Hematopoietic multipotent progenitor cell treated with erythropoietin and hydrocortisone succinate and interleukin-3 and kit ligand, for 4 days (in vitro differentiated cells): ENCODE measurements around the gene COL27A1.
"Not testable (repeated sequence)": the region's sequence is repeated elsewhere in the genome, so short reads cannot be mapped to it uniquely, and the experiment has no call there.

Experiments used
- DNase-seq: peaks from one replicate; pipeline ENCODE4 v3.0.0-alpha.2; 2015

The COL27A1 gene

DNA sequence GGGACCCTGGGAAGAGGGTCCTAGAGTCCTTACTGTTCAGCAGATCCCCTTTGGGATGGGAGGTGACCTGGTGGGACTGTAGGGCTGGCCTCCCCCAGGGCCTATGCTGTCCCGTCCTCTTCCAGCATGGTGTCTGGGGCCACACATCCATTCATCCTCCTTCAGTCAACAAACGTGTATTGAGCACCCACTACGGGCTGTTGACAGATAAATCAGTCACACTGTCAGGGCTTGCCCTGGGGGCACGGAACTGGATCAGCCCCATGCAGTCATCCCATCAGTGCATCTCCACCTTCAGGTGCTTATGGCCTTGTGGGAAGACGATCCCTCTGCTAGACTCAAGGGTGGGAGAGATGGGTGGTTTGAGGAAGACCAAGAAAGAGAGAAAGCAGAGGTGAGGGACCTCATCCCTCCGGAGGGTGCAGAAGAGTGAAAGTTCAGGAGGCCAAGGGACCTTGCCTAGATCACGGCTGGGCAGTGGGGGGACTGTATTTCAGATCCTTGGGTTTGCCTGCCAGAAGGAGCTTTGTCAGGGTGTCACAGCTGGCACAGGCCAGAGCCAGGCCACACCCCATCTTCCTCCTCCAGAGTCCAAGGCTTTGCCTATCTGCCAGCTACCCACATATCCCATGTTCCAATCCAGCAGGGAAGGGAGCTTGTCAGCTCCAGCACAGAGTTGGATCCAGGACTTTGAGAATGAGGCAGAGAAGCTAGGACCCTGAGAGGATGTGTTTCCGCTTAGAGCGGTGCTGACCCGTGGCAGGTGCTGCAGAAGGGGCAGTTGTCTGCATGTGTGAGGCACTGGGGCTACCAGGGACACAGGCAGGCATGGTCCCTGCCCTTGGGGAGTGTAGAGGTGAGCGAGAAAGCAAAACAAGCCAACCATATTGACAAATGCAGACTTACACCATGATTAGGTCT, 30.5 kb downstream of the COL27A1 start:
- no peak for DNase-seq

DNA sequence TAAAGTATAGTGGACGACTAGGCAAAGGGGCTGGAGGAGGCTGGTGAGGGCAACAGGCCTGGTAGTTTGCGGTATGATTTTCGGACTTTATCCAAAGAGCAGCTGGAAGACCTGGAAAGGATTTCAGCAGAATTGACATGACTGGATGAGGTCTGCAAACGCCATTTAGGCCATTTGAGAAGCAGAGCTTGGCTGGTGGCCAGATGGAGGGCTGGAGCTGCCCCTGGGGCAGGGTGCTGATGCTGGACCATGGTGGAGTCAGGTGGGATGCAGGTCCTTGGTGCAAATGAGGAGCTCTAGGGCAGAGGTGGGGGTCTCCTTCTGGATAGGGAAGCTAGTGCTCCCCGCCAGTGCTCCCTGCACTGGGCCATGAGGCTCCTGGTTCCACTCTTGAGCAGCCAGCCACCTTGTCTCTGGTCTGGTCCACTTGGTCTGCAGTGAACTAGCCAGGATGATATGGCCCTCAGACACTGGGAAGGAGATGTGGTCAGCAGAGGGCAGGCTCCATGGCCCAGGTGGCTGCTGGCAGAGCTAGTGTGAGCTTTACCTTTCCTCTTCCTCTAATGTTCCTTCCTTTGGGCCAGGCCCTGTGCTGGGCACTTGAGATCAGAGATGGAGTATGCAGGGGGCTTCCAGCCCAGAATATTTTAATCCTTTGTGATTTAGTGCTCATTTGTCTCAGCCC, 31.4 kb downstream of the COL27A1 start:
- DNase-seq, result no peak

DNA sequence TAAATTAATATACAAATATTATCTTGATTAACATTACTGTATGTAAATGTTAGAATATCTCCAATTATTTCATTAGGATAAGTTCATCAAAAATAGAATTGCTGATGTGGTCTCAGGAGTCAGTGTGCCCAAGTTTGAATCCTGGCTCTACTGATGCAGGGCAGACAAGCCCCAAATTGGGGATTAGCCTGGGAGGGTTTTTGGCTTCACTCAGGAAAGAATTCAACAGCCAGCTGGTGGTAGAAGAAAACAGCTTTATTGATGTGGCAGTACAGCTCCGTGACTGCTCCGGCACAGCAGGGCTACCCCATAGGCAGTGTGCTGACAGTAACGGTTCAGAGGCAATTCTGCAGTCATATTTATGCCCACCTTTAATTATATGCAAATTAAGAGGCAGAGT, 32.5 kb downstream of the COL27A1 start:
- no peak for DNase-seq

- no peak for DNase-seq
Measured at GRCh38 chr9:114189823-114190562, 34.7 kb downstream of the COL27A1 start.

DNA sequence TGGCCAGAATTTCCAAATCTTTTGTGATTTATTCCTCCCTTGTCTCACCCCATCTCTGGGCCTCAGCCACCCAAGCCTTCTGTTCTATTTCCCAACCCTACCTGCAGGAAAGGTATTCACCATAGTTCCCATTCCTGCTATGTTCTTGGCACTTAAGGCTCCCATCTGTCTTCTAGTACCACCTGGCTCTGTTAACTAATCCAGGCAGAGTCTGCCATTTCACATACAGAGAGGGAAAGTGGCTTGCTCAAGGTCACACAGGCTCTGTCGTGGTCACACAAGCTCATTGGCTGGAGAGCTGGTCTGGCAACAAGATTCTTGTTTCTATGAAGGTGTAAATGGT, 35.2 kb downstream of the COL27A1 start:
- no peak for DNase-seq

- not testable (repeated sequence) for DNase-seq
Measured at GRCh38 chr9:114191402-114191801, 36.1 kb downstream of the COL27A1 start.

DNA sequence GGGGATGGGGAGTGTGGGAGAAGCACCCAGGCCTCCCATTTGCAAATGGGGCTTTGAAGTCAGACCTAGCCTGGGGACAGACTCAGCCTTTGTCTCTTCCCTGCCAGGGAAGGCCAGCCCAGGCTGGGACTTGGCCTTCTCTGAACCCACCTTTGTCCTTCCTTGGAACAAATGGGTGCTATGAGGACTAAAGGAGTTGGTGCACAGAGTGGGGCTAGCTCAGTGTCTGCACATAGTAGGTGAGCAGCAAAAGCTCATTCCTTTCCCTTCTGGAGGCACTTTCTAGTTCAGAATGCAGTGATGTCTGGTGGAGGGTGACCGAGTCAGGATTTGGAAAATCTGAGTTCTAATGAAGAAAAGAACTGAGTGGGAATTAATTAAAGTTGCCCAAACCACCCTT, 37.2 kb downstream of the COL27A1 start:
- no peak for DNase-seq

GRCh38 chr9:114193090-114193489, 37.8 kb downstream of the COL27A1 start:
- no peak for DNase-seq

DNA sequence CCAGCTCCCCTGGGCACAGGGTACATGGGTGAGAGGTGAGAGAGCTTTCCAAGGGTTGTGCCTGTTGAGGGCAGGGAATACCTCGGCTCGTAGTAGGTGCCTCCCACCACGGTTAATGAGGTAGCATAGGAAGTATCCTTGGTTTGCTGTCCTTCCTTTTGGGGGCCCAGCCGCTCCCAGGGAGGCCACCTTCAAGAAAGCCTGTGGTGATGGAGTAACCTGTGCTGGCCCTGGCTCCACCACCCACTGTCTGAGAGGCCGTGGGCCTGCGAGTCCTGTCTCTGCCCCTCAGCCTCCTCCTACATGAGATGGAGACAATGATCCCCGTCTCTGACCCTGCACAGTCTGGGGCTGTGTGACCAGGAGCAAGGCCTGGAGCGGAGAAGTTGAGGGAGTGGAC, 40.8 kb downstream of the COL27A1 start:
- DNase-seq, result no peak

DNA sequence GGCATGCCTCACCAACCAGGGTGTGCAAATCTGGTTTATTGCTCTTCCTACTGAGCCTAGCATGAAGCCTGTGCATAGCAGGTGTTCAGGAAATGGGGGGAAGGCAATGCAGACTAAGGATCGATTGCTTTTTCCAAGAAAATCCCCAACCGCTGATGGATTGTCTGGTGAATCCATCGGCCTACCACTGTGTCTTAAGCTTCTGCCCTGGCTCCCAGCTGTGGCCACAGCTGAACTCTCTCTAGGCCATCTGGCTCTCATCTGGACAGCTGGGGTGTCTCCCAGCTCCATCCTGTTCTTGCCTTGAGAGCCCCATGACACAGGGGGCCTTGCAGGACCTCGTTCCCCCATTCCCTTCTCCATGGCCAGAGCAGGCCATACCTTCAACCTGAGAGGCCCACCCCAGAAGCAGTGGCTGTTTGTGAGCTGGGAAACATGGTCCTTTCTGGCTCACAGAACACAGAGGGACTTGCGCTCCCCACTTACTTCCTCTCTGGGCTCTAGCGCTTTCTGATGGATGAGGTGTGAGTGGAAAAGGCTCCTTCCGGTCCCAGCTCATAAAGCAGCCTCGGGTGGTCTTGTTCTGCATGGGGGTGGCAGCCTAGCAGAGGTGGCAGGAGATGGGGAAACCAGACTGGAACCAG, 41.8 kb downstream of the COL27A1 start:
- DNase-seq, result no peak

DNA sequence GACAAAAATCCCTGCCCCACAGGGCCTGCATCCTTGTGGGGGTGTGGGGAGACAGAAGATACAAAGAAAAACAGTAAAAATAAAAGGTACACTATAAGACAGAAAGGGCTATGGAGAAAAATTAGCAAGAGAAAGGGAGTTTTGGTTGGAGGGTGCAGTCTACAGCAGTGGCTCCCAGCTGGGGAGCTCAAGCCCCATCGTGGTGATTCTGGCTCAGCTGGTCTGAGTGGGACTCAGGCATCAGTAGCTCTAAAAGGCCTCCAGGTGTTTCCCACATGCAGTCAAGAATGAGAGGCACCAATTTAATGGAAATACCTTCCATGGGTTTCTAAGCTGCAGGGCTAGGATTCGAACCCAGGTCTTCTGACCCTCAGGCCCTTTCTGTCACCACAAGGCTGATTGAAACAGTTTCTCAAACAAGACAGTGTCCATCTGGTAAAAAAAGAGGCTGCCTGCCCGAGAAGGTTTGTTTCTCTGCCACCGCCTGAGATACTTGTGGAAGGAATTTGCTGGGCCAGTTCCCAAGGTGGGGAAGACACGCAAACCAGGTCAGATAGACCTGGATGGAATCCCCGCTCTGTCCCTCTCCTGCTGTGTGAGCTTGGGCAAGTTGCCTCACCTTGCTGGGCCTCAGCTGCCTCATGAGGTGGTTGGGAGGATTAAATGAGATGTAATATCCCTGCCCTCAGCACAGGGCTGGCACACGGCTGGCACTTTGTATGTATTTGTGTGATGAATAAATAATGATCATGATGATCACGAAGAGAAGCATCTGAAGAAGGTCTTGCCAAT, 43.1 kb downstream of the COL27A1 start:
- DNase-seq, result no peak

DNA sequence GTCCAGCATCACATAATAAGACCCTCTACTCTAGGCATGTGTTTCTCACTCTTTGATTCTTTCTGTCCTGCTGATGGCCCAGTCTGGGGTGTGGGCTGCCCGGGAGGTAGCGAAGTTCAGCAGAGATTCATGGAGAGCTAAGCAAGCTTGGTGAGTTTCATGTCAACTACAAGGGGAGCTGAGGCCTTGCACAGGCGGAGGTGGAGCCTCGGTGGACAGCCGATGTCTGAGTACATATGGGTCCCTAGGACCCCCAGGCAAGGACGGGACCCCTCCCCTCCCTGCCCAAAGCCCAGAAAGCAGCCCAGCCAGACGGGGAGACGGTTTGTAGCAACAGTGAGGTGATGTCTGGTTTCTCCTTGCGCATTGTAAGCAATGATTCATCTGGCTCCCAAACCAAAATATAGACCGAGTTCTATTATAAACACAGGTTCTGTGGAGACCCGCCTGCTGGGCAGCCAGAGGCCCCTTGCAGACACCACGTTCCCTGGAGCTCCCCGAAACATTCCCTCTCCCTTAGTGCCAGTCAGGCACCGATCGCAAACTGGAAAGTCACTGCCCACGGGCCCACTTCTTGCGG, 45.5 kb downstream of the COL27A1 start:
- DNase-seq, result no peak

GRCh38 chr9:114202396-114202795, 47.1 kb downstream of the COL27A1 start:
- no peak for DNase-seq

DNA sequence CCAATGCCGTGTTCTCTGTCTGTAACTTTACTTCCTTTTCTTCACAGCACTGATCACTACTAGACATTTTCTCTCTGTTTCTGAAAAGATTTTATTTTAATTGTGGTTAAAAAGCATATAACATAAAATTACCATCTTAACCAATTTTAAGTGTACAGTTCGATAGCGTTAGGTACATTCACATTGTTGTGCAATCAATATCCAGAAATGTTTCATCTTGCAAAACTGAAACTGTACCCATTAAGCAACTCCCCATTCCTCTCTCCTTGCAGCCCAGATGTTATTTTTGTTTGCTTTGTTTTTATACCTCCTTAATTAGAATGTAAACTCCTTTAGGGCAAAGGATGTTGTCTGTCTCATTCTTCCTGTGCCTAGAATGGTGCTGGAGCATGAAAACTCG, 47.5 kb downstream of the COL27A1 start:
- DNase-seq, result no peak

- no peak for DNase-seq
Measured at GRCh38 chr9:114203410-114204140, 48.2 kb downstream of the COL27A1 start.

GRCh38 chr9:114204265-114204664, 48.9 kb downstream of the COL27A1 start:
- DNase-seq, result no peak

GRCh38 chr9:114205171-114206015, 50.1 kb downstream of the COL27A1 start:
- DNase-seq, result no peak

- DNase-seq, result no peak
Measured at GRCh38 chr9:114206221-114206789, 51.0 kb downstream of the COL27A1 start.

DNA sequence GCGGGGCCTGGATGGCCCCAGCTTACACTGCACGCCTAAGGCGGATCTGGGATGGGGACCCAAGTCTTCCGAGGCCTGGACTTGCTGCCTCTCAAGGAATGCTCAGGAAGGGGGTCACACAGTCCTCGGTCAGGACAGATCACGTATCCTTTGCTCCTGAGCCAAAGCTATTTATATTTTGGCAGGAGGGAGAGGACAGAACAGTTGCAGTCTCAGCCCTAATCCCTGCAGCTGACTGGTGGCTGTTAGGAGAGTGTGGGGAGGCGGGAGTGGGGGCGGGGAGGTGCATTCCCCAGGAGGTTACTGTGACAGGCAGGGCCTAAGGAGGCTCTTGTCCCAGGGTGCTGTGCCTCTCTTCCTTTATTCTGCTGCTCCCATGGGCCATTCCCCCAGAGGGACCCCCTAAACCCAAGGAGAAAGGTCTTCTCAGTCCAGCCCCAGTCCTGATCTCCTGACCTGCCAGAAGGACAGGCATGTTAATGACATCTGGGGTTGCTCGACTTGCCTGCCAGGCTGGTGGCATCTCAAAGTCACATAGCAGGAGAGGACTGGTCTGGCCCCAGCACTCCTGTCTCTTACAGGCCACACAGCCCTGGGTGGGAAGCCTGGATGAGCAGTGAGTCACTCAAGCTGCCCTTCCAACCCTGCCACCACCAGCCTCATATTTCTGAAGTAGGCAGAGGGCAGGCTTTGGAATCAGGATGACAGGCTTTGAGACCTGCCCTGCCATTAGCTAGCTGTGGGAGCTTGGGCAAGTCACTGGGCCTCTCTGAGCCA, 51.9 kb downstream of the COL27A1 start:
- no peak for DNase-seq
